ENCODE measurements around the gene ABHD14A. TPM values are rescaled to one million over a fixed set of nuclear protein-coding genes. Genes with fewer than 3 reads are reported as not detected.
A peak's percentile ranks its signal among the peaks of the same experiment; 100 is the strongest.

The ABHD14A gene
- total and polyA plus RNA-seq, 2 of the 13 experiments (the other 11 are each of a cell fraction or from before 2014, with no cell fraction given), result 29.5 to 46.9 TPM

- TF ChIP-seq ZFP90 (CRISPR knock-in tag; IDR thresholded peaks at IDR 0.05; ENCODE audit: borderline replicate concordance), result peak; percentile 78; the same call in 1 of the 2 replicates
- TF ChIP-seq ZNF790 (CRISPR knock-in tag; IDR thresholded peaks at IDR 0.05; ENCODE audit: borderline replicate concordance), result no peak; the same call in 1 of the 2 replicates
- TF ChIP-seq MEIS2 (CRISPR knock-in tag; IDR thresholded peaks at IDR 0.05), result peak; percentile 67; the same call in 1 of the 2 replicates
- TF ChIP-seq ARID3A (IDR thresholded peaks at IDR 0.05; ENCODE audit: low read depth, low read length), result peak; percentile 14; the same call in 1 of the 2 replicates
- peak; percentile 77 for TF ChIP-seq SOX5 (CRISPR knock-in tag; IDR thresholded peaks at IDR 0.05; ENCODE audit: borderline replicate concordance)
- peak; percentile 89 for TF ChIP-seq MIER3 (CRISPR knock-in tag; IDR thresholded peaks at IDR 0.05; ENCODE audit: borderline replicate concordance)
- TF ChIP-seq NKX3-1 (CRISPR knock-in tag; IDR thresholded peaks at IDR 0.05), result peak; percentile 88
- peak; percentile 87 for TF ChIP-seq ZNF430 (CRISPR knock-in tag; IDR thresholded peaks at IDR 0.05)
- no peak; the same call in 1 of the 2 replicates for TF ChIP-seq GRHL1 (CRISPR knock-in tag; conservative IDR thresholded peaks at IDR 0.05)
- TF ChIP-seq ZNF335 (CRISPR knock-in tag; IDR thresholded peaks at IDR 0.05), result peak; percentile 87
- TF ChIP-seq TBL1XR1 (IDR thresholded peaks at IDR 0.05; ENCODE audit: borderline replicate concordance, low read length, partially characterized antibody), result peak; percentile 74
- TF ChIP-seq FOXM1 (CRISPR knock-in tag; IDR thresholded peaks at IDR 0.05), result 0 out of 2 replicates have a peak, but pooled peaks have one; percentile 24
- TF ChIP-seq E2F1 (CRISPR knock-in tag; IDR thresholded peaks at IDR 0.05), result peak; percentile 56; the same call in 1 of the 2 replicates
- 0 out of 2 replicates have a peak, but pooled peaks have one; percentile 70 for TF ChIP-seq ZNF329 (CRISPR knock-in tag; IDR thresholded peaks at IDR 0.05; ENCODE audit: low read depth)
- TF ChIP-seq SKIL (CRISPR knock-in tag; IDR thresholded peaks at IDR 0.05; ENCODE audit: borderline replicate concordance), result peak; percentile 60; the same call in 1 of the 2 replicates
- 0 out of 2 replicates have a peak, but pooled peaks have one; percentile 67 for TF ChIP-seq MED13 (CRISPR knock-in tag; IDR thresholded peaks at IDR 0.05)
- TF ChIP-seq ZNF746 (CRISPR knock-in tag; IDR thresholded peaks at IDR 0.05), result peak; percentile 39; the same call in 1 of the 2 replicates
- TF ChIP-seq HNRNPK (IDR thresholded peaks at IDR 0.05; ENCODE audit: low read depth, low read length, poor library complexity, severe bottlenecking), result no peak
- TF ChIP-seq ESRRA (CRISPR knock-in tag; IDR thresholded peaks at IDR 0.05; ENCODE audit: low read depth), result no peak
- peak; percentile 57 for TF ChIP-seq FOSL2 (CRISPR knock-in tag; IDR thresholded peaks at IDR 0.05)
- TF ChIP-seq ZNF143 (CRISPR knock-in tag; IDR thresholded peaks at IDR 0.05), result peak; percentile 91
- TF ChIP-seq NFIB (CRISPR knock-in tag; IDR thresholded peaks at IDR 0.05; ENCODE audit: borderline replicate concordance), result no peak
These were observed 20.7 kb downstream of the ABHD14A start, which contains the start of gene RPL29 (continued) for GRCh38 chr3:51995346-51996163.

Measured in HepG2 (cell line).